SK-N-MC (cell line): ENCODE data around the gene PCSK6.

Source experiments
- DNase-seq: peaks from one replicate; pipeline ENCODE4 v3.0.0-alpha.2; 2011; ENCODE audit warnings: low read depth, low spot score
- H3K27ac ChIP-seq: fragments of 200-600 bp; sonication (generic); 2 replicates; pipeline ENCODE4 v1.5.1; 2016; ENCODE audit warnings: mixed run types
- H3K36me3 ChIP-seq: fragments of 200-600 bp; sonication (generic); 2 replicates; pipeline ENCODE4 v1.6.1; 2017; ENCODE audit warnings: antibody characterized with exemption, low read length, mixed read lengths; ENCODE audit not compliant: insufficient read depth
- H3K4me3 ChIP-seq: fragments of 200-600 bp; sonication (generic); 2 replicates; pipeline ENCODE4 v1.5.1; 2016
- H3K9ac ChIP-seq: fragments of 200-600 bp; sonication (generic); 2 replicates; pipeline ENCODE4 v1.8.0; 2017; ENCODE audit warnings: mixed run types, mixed read lengths; ENCODE audit not compliant: insufficient read length
- H3K9me3 ChIP-seq: fragments of 200-600 bp; sonication (generic); 2 replicates; pipeline ENCODE4 v1.6.1; 2017; ENCODE audit warnings: low read depth, mild to moderate bottlenecking, antibody characterized with exemption, low read length, moderate library complexity, mixed read lengths
- EZH2 ChIP-seq: fragments of 200-600 bp; sonication (generic); IDR thresholded peaks from one replicate; pipeline ENCODE4 v1.6.1; 2017; ENCODE audit warnings: antibody characterized with exemption
- FOXP2 ChIP-seq: optimal IDR thresholded peaks from 2 replicates; pipeline ENCODE3; 2011; ENCODE audit warnings: mild to moderate bottlenecking, moderate library complexity; ENCODE audit not compliant: insufficient read depth; ENCODE audit errors: extremely low read length, control extremely low read depth
- POLR2AphosphoS5 ChIP-seq: IDR thresholded peaks from 2 replicates; pipeline ENCODE4 v1.6.1; 2012; ENCODE audit warnings: mild to moderate bottlenecking, low read depth, low read length, borderline replicate concordance

The PCSK6 gene

GRCh38 chr15:101313041-101313761 is 176.3 kb downstream of the PCSK6 start:
- DNase-seq, result no peak
- no peaks in the 10 kb centered on the region for H3K36me3 ChIP-seq
- no peak overlapping the region for H3K27ac ChIP-seq
- no peak for TF ChIP-seq EZH2
- TF ChIP-seq FOXP2, result no peak
- TF ChIP-seq POLR2AphosphoS5, result no peak
- no peak overlapping the region for H3K4me3 ChIP-seq
- no peaks in the 10 kb centered on the region for H3K9me3 ChIP-seq
- no peak overlapping the region for H3K9ac ChIP-seq

- DNase-seq, result no peak
- Histone ChIP-seq H3K4me3 (no peak overlapping the region), H3K9me3 (no peaks in the 10 kb centered on the region), H3K27ac (no peak overlapping the region), H3K9ac (no peak overlapping the region), H3K36me3 (no peaks in the 10 kb centered on the region)
- no peak for TF ChIP-seq EZH2
- TF ChIP-seq POLR2AphosphoS5, result no peak
- no peak for TF ChIP-seq FOXP2
Measured at GRCh38 chr15:101310508-101310907, 179.0 kb downstream of the PCSK6 start.

GRCh38 chr15:101310161-101310480 is 179.4 kb downstream of the PCSK6 start:
- H3K4me3 ChIP-seq, result no peak overlapping the region
- no peak for DNase-seq
- TF ChIP-seq FOXP2 (no peak), EZH2 (no peak), POLR2AphosphoS5 (no peak)

GRCh38 chr15:101309436-101310160 is 179.9 kb downstream of the PCSK6 start:
- no peak overlapping the region for H3K27ac ChIP-seq
- DNase-seq, result no peak
- H3K9ac ChIP-seq, result no peak overlapping the region
- H3K9me3 ChIP-seq, result no peaks in the 10 kb centered on the region
- TF ChIP-seq FOXP2, result no peak
- no peak for TF ChIP-seq EZH2
- no peak for TF ChIP-seq POLR2AphosphoS5
- no peak overlapping the region for H3K4me3 ChIP-seq
- H3K36me3 ChIP-seq, result no peaks in the 10 kb centered on the region

More at GRCh38 chr15:101310161-101310480, 179.4 kb downstream of the PCSK6 start:
- H3K36me3 ChIP-seq, result no peaks in the 10 kb centered on the region
- H3K9me3 ChIP-seq, result no peaks in the 10 kb centered on the region
- no peak overlapping the region for H3K27ac ChIP-seq
- no peak overlapping the region for H3K9ac ChIP-seq

GRCh38 chr15:101308604-101309435 is 180.7 kb downstream of the PCSK6 start:
- H3K36me3 ChIP-seq, result no peaks in the 10 kb centered on the region
- H3K4me3 ChIP-seq, result no peak overlapping the region
- TF ChIP-seq EZH2 (no peak), POLR2AphosphoS5 (no peak), FOXP2 (no peak)
- H3K27ac ChIP-seq, result no peak overlapping the region
- no peaks in the 10 kb centered on the region for H3K9me3 ChIP-seq
- no peak for DNase-seq
- H3K9ac ChIP-seq, result no peak overlapping the region

GRCh38 chr15:101307897-101308603 is 181.5 kb downstream of the PCSK6 start:
- no peak overlapping the region for H3K9ac ChIP-seq
- no peaks in the 10 kb centered on the region for H3K9me3 ChIP-seq
- no peak overlapping the region for H3K27ac ChIP-seq
- no peak for DNase-seq
- H3K4me3 ChIP-seq, result no peak overlapping the region
- TF ChIP-seq EZH2 (no peak), FOXP2 (no peak)
- H3K36me3 ChIP-seq, result no peaks in the 10 kb centered on the region

- DNase-seq, result no peak
- Histone ChIP-seq H3K4me3 (no peak overlapping the region), H3K27ac (no peak overlapping the region), H3K9ac (no peak overlapping the region), H3K9me3 (no peaks in the 10 kb centered on the region), H3K36me3 (no peaks in the 10 kb centered on the region)
- TF ChIP-seq POLR2AphosphoS5 (no peak), EZH2 (no peak), FOXP2 (no peak)
Measured at GRCh38 chr15:101307048-101307896, 182.2 kb downstream of the PCSK6 start.
